GM12892 (cell line): Measurements from ENCODE around the gene ERCC6.

Source experiments
- POLR2A ChIP-seq: IDR thresholded peaks from 2 replicates; pipeline ENCODE4 v1.6.1; 2011; ENCODE audit warnings: low read depth, low read length, control low read depth
- POLR2AphosphoS5 ChIP-seq: IDR thresholded peaks from 2 replicates; pipeline ENCODE4 v1.6.1; 2011; ENCODE audit warnings: low read depth, low read length, control low read depth
- TAF1 ChIP-seq: IDR thresholded peaks from 2 replicates; pipeline ENCODE4 v1.6.1; 2011; ENCODE audit warnings: low read depth, mild to moderate bottlenecking, control low read depth, low read length, borderline replicate concordance

DNA sequence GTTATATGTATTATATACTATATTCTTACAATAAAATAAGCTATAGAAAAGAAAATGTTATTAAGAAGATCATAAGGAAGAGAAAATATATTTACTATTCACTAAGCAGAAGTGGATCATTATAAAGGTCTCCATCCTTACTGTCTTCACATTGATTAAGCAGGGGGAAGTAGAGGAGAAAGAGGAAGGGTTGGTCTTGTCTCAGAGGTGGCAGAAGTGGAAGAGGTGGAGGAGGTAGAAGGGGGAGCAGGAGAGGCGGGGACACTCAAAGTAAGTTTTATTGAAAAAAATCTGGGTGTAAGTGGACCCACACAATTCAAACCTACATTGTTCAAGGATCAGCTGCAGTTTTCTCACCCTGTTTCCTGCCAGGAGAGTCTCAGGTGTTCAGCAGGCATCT lies 28.9 kb upstream of the ERCC6 start:
- TF ChIP-seq POLR2AphosphoS5 (no peak), POLR2A (no peak), TAF1 (no peak)
